IMR-90 (cell line): Measurements from ENCODE around the gene C2. TPM values are rescaled to one million over a fixed set of nuclear protein-coding genes. Genes with fewer than 3 reads are reported as not detected.

Experiments
- ATAC-seq: fragments of 200-7000 bp; cut with Tn5 transposase; 2 replicates; pipeline ENCODE4 v1.9.1; 2020; ENCODE audit warnings: low read depth, mild to moderate bottlenecking, moderate library complexity
- BruUV-seq: library from RNA; stranded (reverse); fragments of 400-500 nt; replicated peaks from 2 replicates; lab custom pipeline; 2021; lab: Mats Ljungman, UMichigan
- CTCF ChIA-PET: fragments of 300-600 bp; formaldehyde crosslinking; extraction: SDS; loops from one replicate; lab custom pipeline; 2021; ENCODE audit warnings: antibody characterized with exemption; lab: Yijun Ruan, JAX
- POLR2A ChIA-PET: fragments of 300-600 bp; sonication (Branson Sonifier 250); formaldehyde crosslinking; loops from one replicate; lab custom pipeline; 2022; ENCODE audit warnings: antibody characterized with exemption; ENCODE audit not compliant: unreplicated experiment; lab: Charles Lee
- DNase-seq: peaks from one replicate; pipeline ENCODE4 v3.0.0; 2013
- H2AFZ ChIP-seq: replicated peaks from 2 replicates; pipeline ENCODE3; 2013; ENCODE audit warnings: low read length, mild to moderate bottlenecking; ENCODE audit not compliant: poor library complexity
- H2AK5ac ChIP-seq: 2 replicates; pipeline ENCODE4 v1.6.1; 2013; ENCODE audit warnings: low read depth, low read length, inconsistent platforms
- H2AK9ac ChIP-seq: replicated peaks from 2 replicates; pipeline ENCODE3; 2013; ENCODE audit warnings: mild to moderate bottlenecking, low read depth, low read length, moderate library complexity; ENCODE audit not compliant: poor library complexity
- H2BK120ac ChIP-seq: 2 replicates; pipeline ENCODE4 v1.6.1; 2013; ENCODE audit warnings: low read depth, low read length, inconsistent platforms
- H2BK15ac ChIP-seq: 3 replicates; pipeline ENCODE4 v1.6.1; 2013; ENCODE audit warnings: low read depth, low read length, inconsistent platforms
- H2BK20ac ChIP-seq: 2 replicates; pipeline ENCODE4 v1.6.1; 2013; ENCODE audit warnings: low read depth, mild to moderate bottlenecking, inconsistent platforms, low read length, moderate library complexity
- H2BK5ac ChIP-seq: 2 replicates; pipeline ENCODE4 v1.6.1; 2013; ENCODE audit warnings: mild to moderate bottlenecking, low read depth, low read length, inconsistent platforms; ENCODE audit not compliant: poor library complexity, severe bottlenecking
- H3K14ac ChIP-seq: replicated peaks from 2 replicates; pipeline ENCODE4 v1.6.1; 2013; ENCODE audit warnings: low read depth, low read length, inconsistent platforms
- H3K18ac ChIP-seq: 2 replicates; pipeline ENCODE4 v1.6.1; 2013; ENCODE audit warnings: low read depth, low read length, control low read depth
- H3K23ac ChIP-seq: 2 replicates; pipeline ENCODE4 v1.6.1; 2013; ENCODE audit warnings: low read depth, low read length, inconsistent platforms
- H3K27ac ChIP-seq: 2 replicates; pipeline ENCODE4 v1.5.1; 2013; ENCODE audit warnings: mild to moderate bottlenecking, control low read depth, low read length; ENCODE audit not compliant: insufficient read depth
- H3K27me3 ChIP-seq: 2 replicates; pipeline ENCODE4 v1.6.1; 2013; ENCODE audit warnings: low read length; ENCODE audit not compliant: control insufficient read depth, insufficient read depth
- H3K36me3 ChIP-seq: 2 replicates; pipeline ENCODE4 v1.6.1; 2013; ENCODE audit warnings: low read length, mixed read lengths; ENCODE audit not compliant: control insufficient read depth, insufficient read depth
- H3K4ac ChIP-seq: 2 replicates; pipeline ENCODE4 v1.6.1; 2013; ENCODE audit warnings: low read depth, low read length, inconsistent platforms
- H3K4me1 ChIP-seq: 2 replicates; pipeline ENCODE4 v1.6.1; 2013; ENCODE audit warnings: low read length, mixed read lengths; ENCODE audit not compliant: control insufficient read depth, insufficient read depth
- H3K4me2 ChIP-seq: 2 replicates; pipeline ENCODE4 v1.6.1; 2013; ENCODE audit warnings: low read depth, mild to moderate bottlenecking, control low read depth, low read length, moderate library complexity
- H3K4me3 ChIP-seq: 2 replicates; pipeline ENCODE4 v1.5.1; 2013; ENCODE audit warnings: low read depth, mild to moderate bottlenecking, control low read depth, low read length, moderate library complexity; ENCODE audit not compliant: insufficient read depth
- H3K56ac ChIP-seq: 2 replicates; pipeline ENCODE4 v1.6.1; 2013; ENCODE audit warnings: low read length, inconsistent platforms; ENCODE audit not compliant: insufficient read depth; ENCODE audit errors: extremely low read depth
- H3K79me1 ChIP-seq, 2 experiments: 2 replicates each; pipeline ENCODE4 v1.6.1; 2013; ENCODE audit warnings: low read length in 2 of 2, inconsistent platforms in 1 of 2, low read depth in 1 of 2
- H3K9ac ChIP-seq: 2 replicates; pipeline ENCODE4 v1.6.1; 2013; ENCODE audit warnings: low read depth, low read length, control low read depth
- H3K9me1 ChIP-seq: 2 replicates; pipeline ENCODE4 v1.6.1; 2013; ENCODE audit warnings: low read length, inconsistent platforms; ENCODE audit not compliant: insufficient read depth
- H3K9me3 ChIP-seq: 2 replicates; pipeline ENCODE4 v1.6.1; 2013; ENCODE audit warnings: low read length; ENCODE audit not compliant: control insufficient read depth, insufficient read depth
- H4K20me1 ChIP-seq: 2 replicates; pipeline ENCODE4 v1.6.1; 2013; ENCODE audit warnings: low read length, inconsistent platforms; ENCODE audit not compliant: insufficient read depth
- H4K5ac ChIP-seq: 2 replicates; pipeline ENCODE4 v1.6.1; 2013; ENCODE audit warnings: mild to moderate bottlenecking, low read depth, low read length, control low read depth
- H4K8ac ChIP-seq, 2 experiments: 2 replicates each; pipeline ENCODE4 v1.6.1; 2013; ENCODE audit warnings: low read depth in 2 of 2, low read length in 2 of 2, control low read depth in 1 of 2, inconsistent platforms in 1 of 2
- H4K91ac ChIP-seq: 2 replicates; pipeline ENCODE4 v1.6.1; 2013; ENCODE audit warnings: low read depth, low read length, inconsistent platforms; ENCODE audit not compliant: insufficient read depth
- BHLHE40 ChIP-seq: fragments of 150-350 bp; IDR thresholded peaks from 2 replicates; pipeline ENCODE4 v1.6.1; 2016; ENCODE audit warnings: mild to moderate bottlenecking, low read depth, low read length
- CEBPB ChIP-seq: IDR thresholded peaks from 2 replicates; pipeline ENCODE4 v1.6.1; 2012; ENCODE audit warnings: low read depth, low read length, improper control_type of control experiment
- CHD1 ChIP-seq: IDR thresholded peaks from 2 replicates; pipeline ENCODE4 v1.6.1; 2012; ENCODE audit warnings: low read depth, low read length, improper control_type of control experiment
- FOS ChIP-seq: fragments of 150-350 bp; IDR thresholded peaks from 2 replicates; pipeline ENCODE4 v1.6.1; 2016; ENCODE audit warnings: low read depth, low read length
- MAFK ChIP-seq: IDR thresholded peaks from 2 replicates; pipeline ENCODE4 v1.6.1; 2012; ENCODE audit warnings: low read depth, low read length, improper control_type of control experiment
- MAZ ChIP-seq: IDR thresholded peaks from 2 replicates; pipeline ENCODE4 v1.6.1; 2012; ENCODE audit warnings: low read depth, mild to moderate bottlenecking, low read length, improper control_type of control experiment, moderate library complexity, borderline replicate concordance
- MXI1 ChIP-seq: IDR thresholded peaks from 2 replicates; pipeline ENCODE4 v1.6.1; 2012; ENCODE audit warnings: low read depth, mild to moderate bottlenecking, low read length, moderate library complexity, borderline replicate concordance
- NFE2L2 ChIP-seq: fragments of 150-350 bp; IDR thresholded peaks from 2 replicates; pipeline ENCODE4 v1.6.1; 2016; ENCODE audit warnings: low read depth, mild to moderate bottlenecking, low read length
- POLR2A ChIP-seq: IDR thresholded peaks from 2 replicates; pipeline ENCODE4 v1.6.1; 2012; ENCODE audit warnings: mild to moderate bottlenecking, low read depth, low read length
- RAD21 ChIP-seq: IDR thresholded peaks from 2 replicates; pipeline ENCODE4 v1.6.1; 2012; ENCODE audit warnings: low read length, improper control_type of control experiment
- RCOR1 ChIP-seq: IDR thresholded peaks from 2 replicates; pipeline ENCODE4 v1.6.1; 2012; ENCODE audit warnings: mild to moderate bottlenecking, low read length, improper control_type of control experiment; ENCODE audit not compliant: insufficient replicate concordance
- RFX5 ChIP-seq: IDR thresholded peaks from 2 replicates; pipeline ENCODE4 v1.8.0; 2012; ENCODE audit warnings: low read depth, mild to moderate bottlenecking, low read length, moderate library complexity
- SMC3 ChIP-seq: fragments of 150-350 bp; IDR thresholded peaks from 2 replicates; pipeline ENCODE4 v1.6.1; 2016; ENCODE audit warnings: low read depth, mild to moderate bottlenecking, antibody characterized with exemption, low read length, moderate library complexity
- WGBS, 2 experiments: methylation state at CpG; one replicate each; pipeline versions ENCODE4 v1.1.5 to v1.1.7; 2013; ENCODE audit warnings: missing lambda C conversion rate in 2 of 2; ENCODE audit not compliant: insufficient read length in 1 of 2; ENCODE audit errors: extremely low coverage in 2 of 2; 5-methylcytosine and 5-hydroxymethylcytosine counted together
- dilution Hi-C: fragments of 300-500 bp; cut with HindIII; formaldehyde crosslinking; loops from one replicate; pipeline ENCODE4 v1.14.3; 2018; ENCODE audit warnings: low sequenced_read_pairs; ENCODE audit not compliant: unreplicated experiment
- in situ Hi-C: fragments of 300-500 bp; cut with MboI; formaldehyde crosslinking; loops from 3 replicates; pipeline ENCODE4 v1.14.3; 2019; ENCODE audit warnings: low sequenced_read_pairs, inconsistent platforms, mixed read lengths
- intact Hi-C: fragments of 100-400 bp; cut with micrococcal nuclease; formaldehyde crosslinking; loops from 2 replicates; pipeline ENCODE4 v1.10.0; 2022
- polyA plus RNA-seq, 3 experiments: library from polyadenylated mRNA; depleted of rRNA; stranded (reverse); fragments of >200 nt; gene quantifications; 2 replicates each; pipeline ENCODE4 v1.2.3, GENCODE V29; 2012; ENCODE audit warnings: low replicate concordance in 1 of 3
- total RNA-seq: library from RNA; depleted of rRNA; stranded (reverse); fragments of >200 nt; gene quantifications from 2 replicates; pipeline ENCODE4 v1.2.3, GENCODE V29; 2012
- TF ChIP-seq, protein P1 (sequence below): conservative IDR thresholded peaks from 2 replicates; pipeline ENCODE4 v1.5.1; 2012; ENCODE audit warnings: mild to moderate bottlenecking, low read depth, low read length, improper control_type of control experiment
- TF ChIP-seq, protein P2 (sequence below): fragments of 150-350 bp; IDR thresholded peaks from 2 replicates; pipeline ENCODE4 v1.6.1; 2017; ENCODE audit warnings: mild to moderate bottlenecking, antibody characterized with exemption, low read length, low read depth
- TF ChIP-seq, protein P3 (sequence below): fragments of 150-350 bp; IDR thresholded peaks from 2 replicates; pipeline ENCODE4 v1.6.1; 2016; ENCODE audit warnings: low read depth, mild to moderate bottlenecking, low read length, moderate library complexity, borderline replicate concordance

C2 gene
- total and polyA plus RNA-seq, 2 of the 4 experiments (the other 2 are of a cell fraction): 0.18 to 0.19 TPM

DNA sequence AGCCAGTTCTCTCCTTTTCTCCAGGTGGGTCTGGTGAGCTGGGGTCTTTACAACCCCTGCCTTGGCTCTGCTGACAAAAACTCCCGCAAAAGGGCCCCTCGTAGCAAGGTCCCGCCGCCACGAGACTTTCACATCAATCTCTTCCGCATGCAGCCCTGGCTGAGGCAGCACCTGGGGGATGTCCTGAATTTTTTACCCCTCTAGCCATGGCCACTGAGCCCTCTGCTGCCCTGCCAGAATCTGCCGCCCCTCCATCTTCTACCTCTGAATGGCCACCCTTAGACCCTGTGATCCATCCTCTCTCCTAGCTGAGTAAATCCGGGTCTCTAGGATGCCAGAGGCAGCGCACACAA, 17.6 kb downstream of the C2 start:
- Histone ChIP-seq H2AK9ac (peak overlapping the region; percentile 90), H2BK15ac (no peak overlapping the region), H3K9ac (no peak overlapping the region), H3K36me3 (no peaks in the 10 kb centered on the region), H4K20me1 (no peaks in the 10 kb centered on the region), H2BK20ac (no peak overlapping the region), H3K4ac (peak overlapping the region; percentile 89), H3K14ac (peak overlapping the region; percentile 57), H2AFZ (peak overlapping the region; percentile 94), H3K9me3 (no peaks in the 10 kb centered on the region), H3K79me1 (no peaks in the 10 kb centered on the region), H4K8ac (peak overlapping the region; percentile 67 to 81; a peak in 3 of 4 replicates), H3K4me2 (peak overlapping the region; percentile 65; the same call in 1 of the 2 replicates), H3K4me1 (peaks cover 25% of the 10 kb centered on the region), H4K5ac (peak overlapping the region; percentile 50), H2BK120ac (peak overlapping the region; percentile 63), H3K23ac (no peak overlapping the region), H3K9me1 (peaks cover 9% of the 10 kb centered on the region), H2AK5ac (0 out of 2 replicates have a peak overlapping the region, but pooled peaks have one; percentile 14), H4K91ac (peak overlapping the region; percentile 31), H3K4me3 (no peak overlapping the region), H3K27me3 (no peaks in the 10 kb centered on the region), H2BK5ac (peak overlapping the region; percentile 33), H3K18ac (peak overlapping the region; percentile 16; the same call in 1 of the 2 replicates), H3K56ac (no peak overlapping the region), H3K27ac (peak overlapping the region; percentile 56; the same call in 1 of the 2 replicates)
- POLR2A ChIA-PET: interaction anchor here (0.9 kb wide), 1 partner anchor 46 kb away, joined by 3 read pairs; no protein-coding TSS in a partner anchor
- CTCF ChIA-PET: interaction anchor here (1.0 kb wide), 1 partner anchor 82 kb away, joined by 3 read pairs; the partner anchor contains the start of gene NEU1
- in situ Hi-C loops (loop anchor here (5.0 to 10.0 kb wide), 2 partner anchors 33 to 260 kb away; partner anchors contain the start of gene LY6G5C), intact Hi-C loops (no loop called here), dilution Hi-C loops (no loop called here)
- no TSS peak for BruUV-seq
- TF ChIP-seq MXI1: no peak
- TF ChIP-seq, protein P1, sequence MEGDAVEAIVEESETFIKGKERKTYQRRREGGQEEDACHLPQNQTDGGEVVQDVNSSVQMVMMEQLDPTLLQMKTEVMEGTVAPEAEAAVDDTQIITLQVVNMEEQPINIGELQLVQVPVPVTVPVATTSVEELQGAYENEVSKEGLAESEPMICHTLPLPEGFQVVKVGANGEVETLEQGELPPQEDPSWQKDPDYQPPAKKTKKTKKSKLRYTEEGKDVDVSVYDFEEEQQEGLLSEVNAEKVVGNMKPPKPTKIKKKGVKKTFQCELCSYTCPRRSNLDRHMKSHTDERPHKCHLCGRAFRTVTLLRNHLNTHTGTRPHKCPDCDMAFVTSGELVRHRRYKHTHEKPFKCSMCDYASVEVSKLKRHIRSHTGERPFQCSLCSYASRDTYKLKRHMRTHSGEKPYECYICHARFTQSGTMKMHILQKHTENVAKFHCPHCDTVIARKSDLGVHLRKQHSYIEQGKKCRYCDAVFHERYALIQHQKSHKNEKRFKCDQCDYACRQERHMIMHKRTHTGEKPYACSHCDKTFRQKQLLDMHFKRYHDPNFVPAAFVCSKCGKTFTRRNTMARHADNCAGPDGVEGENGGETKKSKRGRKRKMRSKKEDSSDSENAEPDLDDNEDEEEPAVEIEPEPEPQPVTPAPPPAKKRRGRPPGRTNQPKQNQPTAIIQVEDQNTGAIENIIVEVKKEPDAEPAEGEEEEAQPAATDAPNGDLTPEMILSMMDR: no peak
- no peak for TF ChIP-seq POLR2A
- no peak for TF ChIP-seq CHD1
- no peak for TF ChIP-seq RFX5
- TF ChIP-seq NFE2L2: no peak
- TF ChIP-seq, protein P2, sequence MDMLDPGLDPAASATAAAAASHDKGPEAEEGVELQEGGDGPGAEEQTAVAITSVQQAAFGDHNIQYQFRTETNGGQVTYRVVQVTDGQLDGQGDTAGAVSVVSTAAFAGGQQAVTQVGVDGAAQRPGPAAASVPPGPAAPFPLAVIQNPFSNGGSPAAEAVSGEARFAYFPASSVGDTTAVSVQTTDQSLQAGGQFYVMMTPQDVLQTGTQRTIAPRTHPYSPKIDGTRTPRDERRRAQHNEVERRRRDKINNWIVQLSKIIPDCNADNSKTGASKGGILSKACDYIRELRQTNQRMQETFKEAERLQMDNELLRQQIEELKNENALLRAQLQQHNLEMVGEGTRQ: no peak
- TF ChIP-seq CEBPB: no peak
- no peak for TF ChIP-seq MAFK
- TF ChIP-seq FOS: no peak
- no peak for TF ChIP-seq RCOR1
- TF ChIP-seq MAZ: no peak
- TF ChIP-seq BHLHE40: no peak
- TF ChIP-seq RAD21: no peak
- no peak for TF ChIP-seq SMC3
- TF ChIP-seq, protein P3, sequence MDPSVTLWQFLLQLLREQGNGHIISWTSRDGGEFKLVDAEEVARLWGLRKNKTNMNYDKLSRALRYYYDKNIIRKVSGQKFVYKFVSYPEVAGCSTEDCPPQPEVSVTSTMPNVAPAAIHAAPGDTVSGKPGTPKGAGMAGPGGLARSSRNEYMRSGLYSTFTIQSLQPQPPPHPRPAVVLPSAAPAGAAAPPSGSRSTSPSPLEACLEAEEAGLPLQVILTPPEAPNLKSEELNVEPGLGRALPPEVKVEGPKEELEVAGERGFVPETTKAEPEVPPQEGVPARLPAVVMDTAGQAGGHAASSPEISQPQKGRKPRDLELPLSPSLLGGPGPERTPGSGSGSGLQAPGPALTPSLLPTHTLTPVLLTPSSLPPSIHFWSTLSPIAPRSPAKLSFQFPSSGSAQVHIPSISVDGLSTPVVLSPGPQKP: no peak
- DNase-seq (no peak), ATAC-seq (no peak)
- WGBS, 2 experiments: 50% methylated on average over 1 of the region's 9 CpGs; no CpG with 5 or more reads in 1 of the 2 experiments
